ENCODE measurements around the gene ADCY7. TPM values are rescaled to one million over a fixed set of nuclear protein-coding genes. Genes with fewer than 3 reads are reported as not detected.
A peak's percentile ranks its signal among the peaks of the same experiment; 100 is the strongest.

ADCY7 gene
- total RNA-seq, 4 donors from 2014 or later, result 40.4 to 50.9 (median 41.2) TPM

GRCh38 chr16:50284131-50284911 lies 18.0 kb downstream of the ADCY7 start:
- DNase-seq (ENCODE audit: low spot score in 2 of 2), result no peak
- Histone ChIP-seq H3K4me3 (no peak overlapping the region), H3K36me3 (peaks cover 0 to 8% (median 0%) of the 10 kb centered on the region in 3 donors), H3K4me1 (peaks cover 0 to 45% (median 23%) of the 10 kb centered on the region in 4 donors), H3K27ac (peak overlapping the region in 1 of 4 donors; percentile 39), H3K9me3 (peaks cover 0 to 7% (median 0%) of the 10 kb centered on the region in 4 donors), H3K27me3 (no peaks in the 10 kb centered on the region)
- TF ChIP-seq, protein P1, sequence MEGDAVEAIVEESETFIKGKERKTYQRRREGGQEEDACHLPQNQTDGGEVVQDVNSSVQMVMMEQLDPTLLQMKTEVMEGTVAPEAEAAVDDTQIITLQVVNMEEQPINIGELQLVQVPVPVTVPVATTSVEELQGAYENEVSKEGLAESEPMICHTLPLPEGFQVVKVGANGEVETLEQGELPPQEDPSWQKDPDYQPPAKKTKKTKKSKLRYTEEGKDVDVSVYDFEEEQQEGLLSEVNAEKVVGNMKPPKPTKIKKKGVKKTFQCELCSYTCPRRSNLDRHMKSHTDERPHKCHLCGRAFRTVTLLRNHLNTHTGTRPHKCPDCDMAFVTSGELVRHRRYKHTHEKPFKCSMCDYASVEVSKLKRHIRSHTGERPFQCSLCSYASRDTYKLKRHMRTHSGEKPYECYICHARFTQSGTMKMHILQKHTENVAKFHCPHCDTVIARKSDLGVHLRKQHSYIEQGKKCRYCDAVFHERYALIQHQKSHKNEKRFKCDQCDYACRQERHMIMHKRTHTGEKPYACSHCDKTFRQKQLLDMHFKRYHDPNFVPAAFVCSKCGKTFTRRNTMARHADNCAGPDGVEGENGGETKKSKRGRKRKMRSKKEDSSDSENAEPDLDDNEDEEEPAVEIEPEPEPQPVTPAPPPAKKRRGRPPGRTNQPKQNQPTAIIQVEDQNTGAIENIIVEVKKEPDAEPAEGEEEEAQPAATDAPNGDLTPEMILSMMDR (IDR thresholded peaks at IDR 0.05), result no peak
- TF ChIP-seq EP300 (IDR thresholded peaks at IDR 0.05), result peak in 1 of 2 donors; percentile 15
- no peak for TF ChIP-seq POLR2A (IDR thresholded peaks at IDR 0.05)
- WGBS, 2 donors, result 51% methylated on average over 10 to 12 of the region's 14 CpGs

GRCh38 chr16:50285406-50286003 lies 19.2 kb downstream of the ADCY7 start:
- TF ChIP-seq, protein P1 (IDR thresholded peaks at IDR 0.05), result no peak
- TF ChIP-seq POLR2A (IDR thresholded peaks at IDR 0.05) (no peak), EP300 (IDR thresholded peaks at IDR 0.05) (no peak)
- peaks cover 0 to 13% (median 0%) of the 10 kb centered on the region in 3 donors for H3K36me3 ChIP-seq
- peaks cover 0 to 7% (median 0%) of the 10 kb centered on the region in 4 donors for H3K9me3 ChIP-seq
- no peaks in the 10 kb centered on the region for H3K27me3 ChIP-seq
- no peak overlapping the region for H3K27ac ChIP-seq
- H3K4me1 ChIP-seq, result peaks cover 0 to 45% (median 23%) of the 10 kb centered on the region in 4 donors
- no peak for DNase-seq (ENCODE audit: low spot score in 2 of 2)
- H3K4me3 ChIP-seq, result no peak overlapping the region
- WGBS, 2 donors, result 55 to 64% methylated on average over 5 of the region's 5 CpGs

DNA sequence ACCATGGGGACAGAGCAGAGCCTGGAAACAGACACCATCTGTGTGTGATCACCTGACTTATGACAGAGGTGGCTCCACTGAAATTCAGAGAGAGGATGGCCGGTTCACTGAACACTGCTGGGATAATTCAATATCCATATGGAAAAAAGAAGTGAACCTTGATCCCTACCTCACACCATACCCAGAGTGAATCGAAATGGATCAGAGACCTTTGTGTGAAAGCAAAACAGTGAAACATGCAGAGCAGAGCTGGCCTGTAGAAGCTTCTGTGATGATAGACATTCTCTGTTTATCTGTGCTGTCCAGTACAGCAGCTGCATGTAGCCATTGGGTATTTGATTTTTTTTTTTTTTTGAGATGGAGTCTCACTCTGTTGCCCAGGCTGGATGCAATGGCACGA lies 20.3 kb downstream of the ADCY7 start:
- Histone ChIP-seq H3K27ac (no peak overlapping the region), H3K4me1 (peaks cover 0 to 38% (median 16%) of the 10 kb centered on the region in 4 donors), H3K27me3 (no peaks in the 10 kb centered on the region), H3K9me3 (peaks cover 0 to 7% (median 0%) of the 10 kb centered on the region in 4 donors), H3K4me3 (no peak overlapping the region), H3K36me3 (peaks cover 0 to 17% (median 0%) of the 10 kb centered on the region in 3 donors)
- TF ChIP-seq EP300 (IDR thresholded peaks at IDR 0.05), result no peak
- TF ChIP-seq, protein P1 (IDR thresholded peaks at IDR 0.05), result no peak
- no peak for TF ChIP-seq POLR2A (IDR thresholded peaks at IDR 0.05)
- 96 to 97% methylated on average over 3 of the region's 3 CpGs for WGBS, 2 donors
- DNase-seq (ENCODE audit: low spot score in 2 of 2), result no peak

DNA sequence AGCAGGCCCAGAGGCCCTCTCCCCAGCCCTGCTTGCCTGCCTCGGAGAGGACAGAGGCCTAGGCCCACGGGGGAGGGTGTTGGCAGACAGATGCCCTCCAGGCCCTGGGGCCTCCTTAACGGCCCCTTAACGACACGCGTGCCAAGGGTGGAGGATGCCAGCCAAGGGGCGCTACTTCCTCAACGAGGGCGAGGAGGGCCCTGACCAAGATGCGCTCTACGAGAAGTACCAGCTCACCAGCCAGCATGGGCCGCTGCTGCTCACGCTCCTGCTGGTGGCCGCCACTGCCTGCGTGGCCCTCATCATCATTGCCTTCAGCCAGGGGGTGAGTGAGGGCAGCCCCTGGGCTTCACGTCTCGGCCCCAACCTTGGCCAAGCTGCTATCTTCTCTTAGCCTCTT lies 21.7 kb downstream of the ADCY7 start:
- Histone ChIP-seq H3K36me3 (peaks cover 0 to 21% (median 0%) of the 10 kb centered on the region in 3 donors), H3K27me3 (no peaks in the 10 kb centered on the region), H3K27ac (no peak overlapping the region), H3K9me3 (peaks cover 0 to 7% (median 0%) of the 10 kb centered on the region in 4 donors), H3K4me3 (no peak overlapping the region), H3K4me1 (peaks cover 0 to 25% (median 7%) of the 10 kb centered on the region in 4 donors)
- DNase-seq (ENCODE audit: low spot score in 2 of 2), result no peak
- 90 to 94% methylated on average over 9 to 16 of the region's 17 CpGs for WGBS, 2 donors
- no peak for TF ChIP-seq POLR2A (IDR thresholded peaks at IDR 0.05)
- TF ChIP-seq, protein P1 (IDR thresholded peaks at IDR 0.05), result no peak
- no peak for TF ChIP-seq EP300 (IDR thresholded peaks at IDR 0.05)

- no peak for DNase-seq (ENCODE audit: low spot score in 2 of 2)
- WGBS, 2 donors, result 78 to 79% methylated on average over 3 of the region's 3 CpGs
- Histone ChIP-seq H3K36me3 (peaks cover 0 to 27% (median 0%) of the 10 kb centered on the region in 3 donors), H3K27ac (no peak overlapping the region), H3K4me1 (peaks cover 0 to 17% (median 4%) of the 10 kb centered on the region in 4 donors), H3K9me3 (peaks cover 0 to 7% (median 0%) of the 10 kb centered on the region in 4 donors), H3K27me3 (no peaks in the 10 kb centered on the region), H3K4me3 (no peak overlapping the region)
- TF ChIP-seq, protein P1 (IDR thresholded peaks at IDR 0.05), result no peak
- no peak for TF ChIP-seq POLR2A (IDR thresholded peaks at IDR 0.05)
- no peak for TF ChIP-seq EP300 (IDR thresholded peaks at IDR 0.05)
These were observed 22.6 kb downstream of the ADCY7 start for GRCh38 chr16:50288920-50289319.
